HepG2 (cell line): ENCODE results near the gene SHC1. TPM values are rescaled to one million over a fixed set of nuclear protein-coding genes. Genes with fewer than 3 reads are reported as not detected.
A peak's percentile ranks its signal among the peaks of the same experiment; 100 is the strongest.

Source experiments
- AFF4 ChIP-seq: sonication (generic); formaldehyde crosslinking; IDR thresholded peaks from 2 replicates; pipeline ENCODE4 v1.4.0; 2020; ENCODE audit warnings: missing genetic modification reagents
- CHD2 ChIP-seq: IDR thresholded peaks from 2 replicates; pipeline ENCODE4 v1.6.1; 2011; ENCODE audit warnings: low read depth, low read length, improper control_type of control experiment
- CSRNP2 ChIP-seq: sonication (generic); formaldehyde crosslinking; conservative IDR thresholded peaks from 2 replicates; pipeline ENCODE4 v1.8.0; 2022; ENCODE audit warnings: low read depth, missing genetic modification reagents
- DRAP1 ChIP-seq: IDR thresholded peaks from 2 replicates; pipeline ENCODE4 v1.6.1; 2016; ENCODE audit warnings: missing genetic modification reagents, missing compliant biosample characterization
- ELF4 ChIP-seq: sonication (generic); formaldehyde crosslinking; IDR thresholded peaks from 2 replicates; pipeline ENCODE4 v1.5.0; 2020; ENCODE audit warnings: missing genetic modification reagents, mild to moderate bottlenecking, moderate library complexity, borderline replicate concordance
- FOXA1 ChIP-seq, 2 experiments: fragments of 450-650 bp in 1 of 2; sonication (generic) in 1 of 2; formaldehyde crosslinking in 1 of 2; IDR thresholded peaks; 2 replicates each; pipeline versions ENCODE4 v1.4.0 to v1.6.1; 2016 to 2020; ENCODE audit warnings: missing genetic modification reagents in 1 of 2
- FOXM1 ChIP-seq: sonication (generic); formaldehyde crosslinking; IDR thresholded peaks from 2 replicates; pipeline ENCODE4 v1.5.0; 2020; ENCODE audit warnings: missing genetic modification reagents
- GABPA ChIP-seq, 2 experiments: IDR thresholded peaks; 2 replicates each; pipeline ENCODE4 v1.6.1; 2011 to 2016; ENCODE audit warnings: low read depth in 2 of 2, low read length in 1 of 2, missing biosample characterization in 1 of 2, missing genetic modification characterization in 1 of 2
- HOXA5 ChIP-seq: sonication (generic); formaldehyde crosslinking; IDR thresholded peaks from 2 replicates; pipeline ENCODE4 v1.4.0; 2020; ENCODE audit warnings: missing genetic modification reagents
- KAT2B ChIP-seq: fragments of 150-350 bp; IDR thresholded peaks from 2 replicates; pipeline ENCODE4 v1.6.1; 2014; ENCODE audit warnings: low read depth, low read length, borderline replicate concordance
- LCORL ChIP-seq, 2 experiments: fragments of 450-650 bp in 1 of 2; sonication (generic) in 1 of 2; formaldehyde crosslinking in 1 of 2; IDR thresholded peaks; 2 replicates each; pipeline versions ENCODE4 v1.5.0 to v1.6.1; 2017 to 2020; ENCODE audit warnings: antibody characterized with exemption in 1 of 2, missing genetic modification reagents in 1 of 2
- MAFG ChIP-seq: sonication (generic); formaldehyde crosslinking; IDR thresholded peaks from 2 replicates; pipeline ENCODE4 v1.5.1; 2020; ENCODE audit warnings: mild to moderate bottlenecking, missing genetic modification reagents
- MXD4 ChIP-seq: IDR thresholded peaks from 2 replicates; pipeline ENCODE4 v1.6.1; 2016; ENCODE audit warnings: mild to moderate bottlenecking, missing biosample characterization, missing genetic modification reagents
- PRPF4 ChIP-seq: fragments of 200-400 bp; formaldehyde crosslinking; IDR thresholded peaks from 2 replicates; pipeline ENCODE4 v1.6.1; 2016; ENCODE audit warnings: low read length, low read depth; ENCODE audit not compliant: poor library complexity, severe bottlenecking
- SRY ChIP-seq: sonication (generic); formaldehyde crosslinking; IDR thresholded peaks from 2 replicates; pipeline ENCODE4 v1.8.0; 2022; ENCODE audit warnings: mild to moderate bottlenecking, missing genetic modification reagents
- ZKSCAN1 ChIP-seq: fragments of 150-350 bp; IDR thresholded peaks from 2 replicates; pipeline ENCODE4 v1.6.1; 2014; ENCODE audit warnings: low read length
- ZNF451 ChIP-seq: sonication (generic); formaldehyde crosslinking; IDR thresholded peaks from 2 replicates; pipeline ENCODE4 v1.5.0; 2020; ENCODE audit warnings: mild to moderate bottlenecking, missing genetic modification reagents
- ZNF556 ChIP-seq: sonication (generic); formaldehyde crosslinking; IDR thresholded peaks from 2 replicates; pipeline ENCODE4 v1.4.0; 2020; ENCODE audit warnings: mild to moderate bottlenecking, missing genetic modification reagents, borderline replicate concordance
- ZNF558 ChIP-seq: sonication (generic); formaldehyde crosslinking; IDR thresholded peaks from 2 replicates; pipeline ENCODE4 v1.9.0; 2022; ENCODE audit warnings: mild to moderate bottlenecking, missing genetic modification reagents, borderline replicate concordance
- ZNF614 ChIP-seq: IDR thresholded peaks from 2 replicates; pipeline ENCODE4 v1.6.1; 2018; ENCODE audit warnings: missing biosample characterization, missing genetic modification reagents, inconsistent platforms, borderline replicate concordance
- ZNF781 ChIP-seq: sonication (generic); formaldehyde crosslinking; IDR thresholded peaks from 2 replicates; pipeline ENCODE4 v1.5.1; 2020; ENCODE audit warnings: borderline replicate concordance, mild to moderate bottlenecking, missing genetic modification reagents; ENCODE audit errors: not compliant biosample characterization
- ZNF782 ChIP-seq: sonication (generic); formaldehyde crosslinking; IDR thresholded peaks from 2 replicates; pipeline ENCODE4 v1.4.0; 2020; ENCODE audit warnings: missing genetic modification reagents, mild to moderate bottlenecking, borderline replicate concordance
- ZSCAN29 ChIP-seq: sonication (generic); formaldehyde crosslinking; conservative IDR thresholded peaks from 2 replicates; pipeline ENCODE4 v1.4.0; 2020; ENCODE audit warnings: mild to moderate bottlenecking, missing genetic modification reagents
- polyA plus RNA-seq, 8 experiments: library from polyadenylated mRNA; depleted of rRNA in 3 of 8; stranded (reverse) in 7 of 8; unstranded in 1 of 8; fragments of >200 nt; fragmentation: Illumina TruSeq in 4 of 8; extraction: Trizol in 4 of 8; gene quantifications; 2 replicates each; pipeline versions ENCODE4 v1.2.1 to v1.2.3, GENCODE V29; 2011 to 2016; ENCODE audit warnings: low read depth in 4 of 8, missing spikeins in 1 of 8, mixed read lengths in 1 of 8; ENCODE audit not compliant: insufficient read depth in 1 of 8
- total RNA-seq, 5 experiments: library from RNA; depleted of rRNA; stranded (reverse); fragments of >200 nt; fragmentation: Illumina TruSeq; extraction: Trizol; gene quantifications; 2 replicates each; pipeline ENCODE4 v1.2.3, GENCODE V29; 2016; ENCODE audit warnings: low read depth in 1 of 5

SHC1 gene
- total and polyA plus RNA-seq, 2 of the 13 experiments (the other 11 are each of a cell fraction or from before 2014, with no cell fraction given): 52.0 to 137 TPM

GRCh38 chr1:154961207-154962155 is 9.1 kb downstream of the SHC1 start, which contains the start of gene PYGO2 (continued):
- TF ChIP-seq ZSCAN29 (CRISPR knock-in tag): no peak; the same call in 1 of the 2 replicates
- TF ChIP-seq ZKSCAN1: no peak
- TF ChIP-seq GABPA (IDR thresholded peaks at IDR 0.05; ENCODE audit: low read depth, low read length): peak; percentile 95
- TF ChIP-seq GABPA (CRISPR knock-in tag; IDR thresholded peaks at IDR 0.05; ENCODE audit: low read depth): peak; percentile 92
- TF ChIP-seq PRPF4: no peak
- 0 out of 2 replicates have a peak, but pooled peaks have one; percentile 40 for TF ChIP-seq SRY (CRISPR knock-in tag)
- TF ChIP-seq KAT2B: no peak
- TF ChIP-seq ZNF614 (CRISPR knock-in tag): peak; percentile 59; the same call in 1 of the 2 replicates
- no peak for TF ChIP-seq CHD2
- no peak for TF ChIP-seq MAFG
- no peak for TF ChIP-seq ZNF781 (CRISPR knock-in tag)
- TF ChIP-seq CSRNP2: 0 out of 2 replicates have a peak, but pooled peaks have one; percentile 23
- TF ChIP-seq ZNF451 (CRISPR knock-in tag): peak; percentile 27; the same call in 1 of the 2 replicates
- peak; percentile 44; the same call in 1 of the 2 replicates for TF ChIP-seq ZNF558 (CRISPR knock-in tag)
- TF ChIP-seq MXD4 (CRISPR knock-in tag): peak; percentile 64
- peak; percentile 81; the same call in 1 of the 2 replicates for TF ChIP-seq ZNF782 (CRISPR knock-in tag)
- TF ChIP-seq HOXA5 (CRISPR knock-in tag): 0 out of 2 replicates have a peak, but pooled peaks have one; percentile 85
- TF ChIP-seq AFF4: no peak; the same call in 1 of the 2 replicates
- no peak for TF ChIP-seq FOXM1
- TF ChIP-seq ZNF556 (CRISPR knock-in tag): peak; percentile 60; the same call in 1 of the 2 replicates
- TF ChIP-seq DRAP1 (CRISPR knock-in tag): no peak; the same call in 1 of the 2 replicates
- TF ChIP-seq ELF4 (CRISPR knock-in tag): no peak
- TF ChIP-seq LCORL (IDR thresholded peaks at IDR 0.05): no peak
- peak; percentile 78; the same call in 1 of the 2 replicates for TF ChIP-seq LCORL (CRISPR knock-in tag; IDR thresholded peaks at IDR 0.05)
- TF ChIP-seq FOXA1 (IDR thresholded peaks at IDR 0.05): no peak
- no peak for TF ChIP-seq FOXA1 (CRISPR knock-in tag; IDR thresholded peaks at IDR 0.05)
